Neural cell (in vitro differentiated cells): ENCODE data around the gene UVRAG.

Experiments used
- EP300 ChIP-seq: fragments of 450-650 bp; conservative IDR thresholded peaks from 2 replicates; pipeline ENCODE4 v1.6.1; 2014; ENCODE audit warnings: antibody characterized with exemption, mild to moderate bottlenecking, moderate library complexity; ENCODE audit not compliant: poor library complexity, severe bottlenecking
- EZH2 ChIP-seq: fragments of 200-600, 300-800 bp; shearing (Covaris generic), sonication (generic); IDR thresholded peaks from 2 replicates; pipeline ENCODE4 v1.6.1; 2014; ENCODE audit warnings: antibody characterized with exemption, low read length, borderline replicate concordance, mild to moderate bottlenecking; ENCODE audit not compliant: insufficient read depth, poor library complexity, severe bottlenecking
- POLR2AphosphoS5 ChIP-seq: IDR thresholded peaks from 2 replicates; pipeline ENCODE4 v1.6.1; 2012
- RAD21 ChIP-seq: fragments of 450-650 bp; conservative IDR thresholded peaks from 2 replicates; pipeline ENCODE4 v1.6.1; 2014; ENCODE audit warnings: antibody characterized with exemption, mild to moderate bottlenecking, moderate library complexity
- TAF1 ChIP-seq: IDR thresholded peaks from 2 replicates; pipeline ENCODE4 v1.6.1; 2012; ENCODE audit warnings: low read depth
- TF ChIP-seq, protein P1 (sequence below): fragments of 450-650 bp; IDR thresholded peaks from 2 replicates; pipeline ENCODE4 v1.5.1; 2014; ENCODE audit warnings: antibody characterized with exemption, mild to moderate bottlenecking, moderate library complexity; ENCODE audit not compliant: poor library complexity, severe bottlenecking

GRCh38 chr11:75916882-75917281, 101.9 kb downstream of the UVRAG start:
- TF ChIP-seq, protein P1, sequence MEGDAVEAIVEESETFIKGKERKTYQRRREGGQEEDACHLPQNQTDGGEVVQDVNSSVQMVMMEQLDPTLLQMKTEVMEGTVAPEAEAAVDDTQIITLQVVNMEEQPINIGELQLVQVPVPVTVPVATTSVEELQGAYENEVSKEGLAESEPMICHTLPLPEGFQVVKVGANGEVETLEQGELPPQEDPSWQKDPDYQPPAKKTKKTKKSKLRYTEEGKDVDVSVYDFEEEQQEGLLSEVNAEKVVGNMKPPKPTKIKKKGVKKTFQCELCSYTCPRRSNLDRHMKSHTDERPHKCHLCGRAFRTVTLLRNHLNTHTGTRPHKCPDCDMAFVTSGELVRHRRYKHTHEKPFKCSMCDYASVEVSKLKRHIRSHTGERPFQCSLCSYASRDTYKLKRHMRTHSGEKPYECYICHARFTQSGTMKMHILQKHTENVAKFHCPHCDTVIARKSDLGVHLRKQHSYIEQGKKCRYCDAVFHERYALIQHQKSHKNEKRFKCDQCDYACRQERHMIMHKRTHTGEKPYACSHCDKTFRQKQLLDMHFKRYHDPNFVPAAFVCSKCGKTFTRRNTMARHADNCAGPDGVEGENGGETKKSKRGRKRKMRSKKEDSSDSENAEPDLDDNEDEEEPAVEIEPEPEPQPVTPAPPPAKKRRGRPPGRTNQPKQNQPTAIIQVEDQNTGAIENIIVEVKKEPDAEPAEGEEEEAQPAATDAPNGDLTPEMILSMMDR = no peak
- TF ChIP-seq POLR2AphosphoS5 = no peak
- TF ChIP-seq RAD21 = no peak
- no peak for TF ChIP-seq EP300
- TF ChIP-seq EZH2 = no peak
- no peak for TF ChIP-seq TAF1
